ENCODE data around the gene NUDT6. TPM values are rescaled to one million over a fixed set of nuclear protein-coding genes. Genes with fewer than 3 reads are reported as not detected.

The NUDT6 gene
- total RNA-seq, 1 experiment from 2014 or later, result 4.0 TPM

GRCh38 chr4:122865425-122865824 is 57.0 kb downstream of the NUDT6 start:
- H3K79me2 ChIP-seq (ENCODE audit: insufficient read depth, low read length), result peaks cover 61% of the 10 kb centered on the region; the same call in 1 of the 2 replicates
- Mint-ChIP-seq H3K27ac (no peak overlapping the region), H3K4me1 (peaks cover 50 to 53% of the 10 kb centered on the region in 2 experiments), H3K27me3 (ENCODE audit: low read depth) (no peaks in the 10 kb centered on the region), H3K9me3 (peaks cover 3 to 10% of the 10 kb centered on the region in 2 experiments; a peak in 4 of 5 replicates), H3K4me3 (no peak overlapping the region), H3K36me3 (ENCODE audit: insufficient read depth in 1 of 3, low read depth in 3 of 3) (peaks cover 14 to 27% (median 17%) of the 10 kb centered on the region in 3 experiments)
- no peak overlapping the region for H2AK5ac ChIP-seq (ENCODE audit: insufficient read length, low read length)
- no peak overlapping the region for H3K27ac ChIP-seq (ENCODE audit: insufficient read length, low read depth, low read length)
- H4K5ac ChIP-seq (ENCODE audit: insufficient read length, low read depth, low read length), result no peak overlapping the region
- peaks cover 3% of the 10 kb centered on the region; the same call in 1 of the 2 replicates for H3K4me1 ChIP-seq (ENCODE audit: insufficient read depth, low read length)
- no peak overlapping the region for H3K4me2 ChIP-seq (ENCODE audit: insufficient read depth, insufficient read length, low read length)
- no peak overlapping the region for H4K8ac ChIP-seq (replicated peaks; ENCODE audit: insufficient read length, low read depth, low read length)
- H2BK15ac ChIP-seq (ENCODE audit: low read depth, low read length), result no peak overlapping the region
- H3K23ac ChIP-seq (ENCODE audit: insufficient read length, low read depth, low read length), result no peak overlapping the region
- H3K4ac ChIP-seq (ENCODE audit: low read depth, low read length), result no peak overlapping the region
- no peak overlapping the region for H3K9ac ChIP-seq (ENCODE audit: extremely low read depth, insufficient read length, low read length)
- H2AFZ ChIP-seq (ENCODE audit: low read length), result no peak overlapping the region
- no peaks in the 10 kb centered on the region for H3K27me3 ChIP-seq (ENCODE audit: insufficient read depth, low read length)
- H3K23me2 ChIP-seq (ENCODE audit: insufficient read length, low read depth, low read length, poor library complexity, severe bottlenecking), result no peaks in the 10 kb centered on the region
- no peak for DNase-seq
- no peak overlapping the region for H3K18ac ChIP-seq (ENCODE audit: insufficient read length, low read depth, low read length)
- no peak overlapping the region for H2BK5ac ChIP-seq (ENCODE audit: insufficient read length, low read length)
- H4K20me1 ChIP-seq (ENCODE audit: control insufficient read depth, insufficient read depth, insufficient read length), result no peaks in the 10 kb centered on the region
- no peak overlapping the region for H2BK12ac ChIP-seq (ENCODE audit: insufficient read length, low read depth, low read length)
- H3K56ac ChIP-seq (ENCODE audit: insufficient read length, low read depth, low read length), result no peak overlapping the region
- TF ChIP-seq CTCF (conservative IDR thresholded peaks at IDR 0.05), result no peak
- no peak overlapping the region for H4K91ac ChIP-seq (ENCODE audit: insufficient read length, low read depth, low read length)
- H3K79me1 ChIP-seq (ENCODE audit: insufficient read depth, low read depth, low read length, poor library complexity, severe bottlenecking), result peaks cover 2% of the 10 kb centered on the region
- no peak overlapping the region for H2BK20ac ChIP-seq (ENCODE audit: low read depth, low read length, poor library complexity, severe bottlenecking)
- no peak overlapping the region for H3K14ac ChIP-seq (ENCODE audit: insufficient read depth, low read length)
- no CpG with 5 or more reads among the region's 4 CpGs for WGBS (ENCODE audit: extremely low coverage, insufficient read length, low lambda C conversion rate)
- no peak overlapping the region for H3T11ph ChIP-seq (ENCODE audit: low read length)
- no peak overlapping the region for H2BK120ac ChIP-seq (ENCODE audit: low read depth, low read length, poor library complexity, severe bottlenecking)
- no peaks in the 10 kb centered on the region for H3K9me3 ChIP-seq (ENCODE audit: control insufficient read depth, low read depth, low read length)
